SK-N-SH (cell line): ENCODE data around the gene ARHGAP44.

Experiments
- FOXM1 ChIP-seq: IDR thresholded peaks from 2 replicates; pipeline ENCODE4 v1.4.0; 2012; ENCODE audit warnings: low read depth, mild to moderate bottlenecking
- GATA2 ChIP-seq: sonication (generic); formaldehyde crosslinking; IDR thresholded peaks from 2 replicates; pipeline ENCODE4 v1.5.0; 2020; ENCODE audit warnings: mild to moderate bottlenecking, missing genetic modification reagents
- POLR2AphosphoS5 ChIP-seq: IDR thresholded peaks from 2 replicates; pipeline ENCODE4 v1.6.1; 2012; ENCODE audit warnings: low read depth, low read length
- TCF12 ChIP-seq: IDR thresholded peaks from 2 replicates; pipeline ENCODE4 v1.4.0; 2012
- YY1 ChIP-seq: IDR thresholded peaks from 2 replicates; pipeline ENCODE4 v1.4.0; 2012; ENCODE audit warnings: low read depth, mild to moderate bottlenecking
- TF ChIP-seq, protein P1 (sequence below): fragments of 200-600 bp; sonication (generic); IDR thresholded peaks from 2 replicates; pipeline ENCODE4 v1.6.1; 2017; ENCODE audit warnings: antibody characterized with exemption, mild to moderate bottlenecking, moderate library complexity
- TF ChIP-seq, protein P2 (sequence below): IDR thresholded peaks from 2 replicates; pipeline ENCODE4 v1.4.0; 2012; ENCODE audit warnings: low read depth, borderline replicate concordance

DNA sequence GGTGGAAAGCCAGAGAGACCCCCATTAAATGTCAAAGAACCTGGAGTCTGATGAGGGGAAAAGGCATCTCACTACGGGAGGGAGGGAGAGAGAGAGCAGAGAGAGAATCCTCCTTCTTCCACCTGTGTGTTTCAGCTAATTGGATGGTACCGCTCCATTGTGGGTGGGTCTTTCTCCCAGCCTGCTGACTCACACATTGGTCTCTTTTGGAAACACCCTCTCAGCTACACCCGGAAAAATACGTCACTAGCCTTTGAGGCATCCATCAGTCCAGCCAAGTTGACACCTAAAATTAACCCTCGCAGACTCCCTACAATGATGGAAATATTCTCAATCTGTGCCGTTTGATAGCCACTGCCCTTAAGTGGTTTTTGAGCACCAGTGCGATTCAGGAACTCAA is 128.1 kb downstream of the ARHGAP44 start:
- TF ChIP-seq, protein P1, sequence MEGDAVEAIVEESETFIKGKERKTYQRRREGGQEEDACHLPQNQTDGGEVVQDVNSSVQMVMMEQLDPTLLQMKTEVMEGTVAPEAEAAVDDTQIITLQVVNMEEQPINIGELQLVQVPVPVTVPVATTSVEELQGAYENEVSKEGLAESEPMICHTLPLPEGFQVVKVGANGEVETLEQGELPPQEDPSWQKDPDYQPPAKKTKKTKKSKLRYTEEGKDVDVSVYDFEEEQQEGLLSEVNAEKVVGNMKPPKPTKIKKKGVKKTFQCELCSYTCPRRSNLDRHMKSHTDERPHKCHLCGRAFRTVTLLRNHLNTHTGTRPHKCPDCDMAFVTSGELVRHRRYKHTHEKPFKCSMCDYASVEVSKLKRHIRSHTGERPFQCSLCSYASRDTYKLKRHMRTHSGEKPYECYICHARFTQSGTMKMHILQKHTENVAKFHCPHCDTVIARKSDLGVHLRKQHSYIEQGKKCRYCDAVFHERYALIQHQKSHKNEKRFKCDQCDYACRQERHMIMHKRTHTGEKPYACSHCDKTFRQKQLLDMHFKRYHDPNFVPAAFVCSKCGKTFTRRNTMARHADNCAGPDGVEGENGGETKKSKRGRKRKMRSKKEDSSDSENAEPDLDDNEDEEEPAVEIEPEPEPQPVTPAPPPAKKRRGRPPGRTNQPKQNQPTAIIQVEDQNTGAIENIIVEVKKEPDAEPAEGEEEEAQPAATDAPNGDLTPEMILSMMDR, result no peak
- no peak for TF ChIP-seq POLR2AphosphoS5
- no peak for TF ChIP-seq GATA2 (CRISPR knock-in tag)
- no peak for TF ChIP-seq FOXM1
- TF ChIP-seq, protein P2, sequence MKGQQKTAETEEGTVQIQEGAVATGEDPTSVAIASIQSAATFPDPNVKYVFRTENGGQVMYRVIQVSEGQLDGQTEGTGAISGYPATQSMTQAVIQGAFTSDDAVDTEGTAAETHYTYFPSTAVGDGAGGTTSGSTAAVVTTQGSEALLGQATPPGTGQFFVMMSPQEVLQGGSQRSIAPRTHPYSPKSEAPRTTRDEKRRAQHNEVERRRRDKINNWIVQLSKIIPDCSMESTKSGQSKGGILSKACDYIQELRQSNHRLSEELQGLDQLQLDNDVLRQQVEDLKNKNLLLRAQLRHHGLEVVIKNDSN, result no peak
- TF ChIP-seq TCF12, result no peak
- no peak for TF ChIP-seq YY1
